Peyer's patch (tissue), 4 donors: Measurements from ENCODE around the gene CASKIN1.

ENCODE experiments used
- POLR2A ChIP-seq, 2 donors: fragments of 450-650 bp; IDR thresholded peaks; one replicate each; pipeline ENCODE4 v1.5.1; 2017; ENCODE audit warnings: antibody characterized with exemption in 2 of 2, mild to moderate bottlenecking in 2 of 2, moderate library complexity in 2 of 2
- TF ChIP-seq, protein P1 (sequence below), 6 experiments: fragments of 450-650 bp in 4 of 6; fragments of 200-600 bp in 2 of 6; sonication (generic) in 1 of 6; IDR thresholded peaks; one replicate each; pipeline ENCODE4 v1.5.1; 2017 to 2019; ENCODE audit warnings: antibody characterized with exemption in 6 of 6, mild to moderate bottlenecking in 3 of 6, moderate library complexity in 1 of 6

DNA sequence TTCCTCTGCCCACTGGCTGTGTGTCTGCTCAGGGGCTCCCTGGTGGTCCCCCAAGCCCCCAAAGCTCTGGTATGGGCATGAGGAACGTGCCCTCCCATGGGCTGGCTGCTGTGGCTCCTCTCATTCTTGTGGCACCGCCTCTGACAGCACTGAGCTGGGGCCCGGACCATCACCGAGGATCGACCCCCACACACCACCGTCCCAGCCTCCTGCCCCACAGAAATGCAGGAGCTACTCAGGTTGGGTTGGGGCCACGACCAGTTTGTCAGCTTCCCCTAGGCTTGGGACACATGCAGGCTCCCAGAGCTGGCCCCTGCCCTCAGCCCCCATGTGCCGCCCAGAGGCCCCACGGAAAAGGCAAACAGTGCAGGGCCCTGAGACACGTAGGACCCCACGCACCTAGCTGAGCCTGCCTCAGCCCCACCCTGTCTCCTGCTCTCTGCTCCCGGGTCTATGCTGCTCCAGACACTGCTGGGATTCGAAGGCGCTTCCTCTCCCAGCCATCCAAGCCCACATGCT lies 3.3 kb upstream of the CASKIN1 start:
- TF ChIP-seq POLR2A (IDR thresholded peaks at IDR 0.05) = no peak
- TF ChIP-seq, protein P1, sequence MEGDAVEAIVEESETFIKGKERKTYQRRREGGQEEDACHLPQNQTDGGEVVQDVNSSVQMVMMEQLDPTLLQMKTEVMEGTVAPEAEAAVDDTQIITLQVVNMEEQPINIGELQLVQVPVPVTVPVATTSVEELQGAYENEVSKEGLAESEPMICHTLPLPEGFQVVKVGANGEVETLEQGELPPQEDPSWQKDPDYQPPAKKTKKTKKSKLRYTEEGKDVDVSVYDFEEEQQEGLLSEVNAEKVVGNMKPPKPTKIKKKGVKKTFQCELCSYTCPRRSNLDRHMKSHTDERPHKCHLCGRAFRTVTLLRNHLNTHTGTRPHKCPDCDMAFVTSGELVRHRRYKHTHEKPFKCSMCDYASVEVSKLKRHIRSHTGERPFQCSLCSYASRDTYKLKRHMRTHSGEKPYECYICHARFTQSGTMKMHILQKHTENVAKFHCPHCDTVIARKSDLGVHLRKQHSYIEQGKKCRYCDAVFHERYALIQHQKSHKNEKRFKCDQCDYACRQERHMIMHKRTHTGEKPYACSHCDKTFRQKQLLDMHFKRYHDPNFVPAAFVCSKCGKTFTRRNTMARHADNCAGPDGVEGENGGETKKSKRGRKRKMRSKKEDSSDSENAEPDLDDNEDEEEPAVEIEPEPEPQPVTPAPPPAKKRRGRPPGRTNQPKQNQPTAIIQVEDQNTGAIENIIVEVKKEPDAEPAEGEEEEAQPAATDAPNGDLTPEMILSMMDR (IDR thresholded peaks at IDR 0.05) = no peak
